Mammary microvascular endothelial cell (primary cell): ENCODE data around the gene DLK2. TPM values are rescaled to one million over a fixed set of nuclear protein-coding genes. Genes with fewer than 3 reads are reported as not detected.

ENCODE experiments used
- total RNA-seq: library from RNA; depleted of rRNA; stranded (reverse); fragments of >200 nt; gene quantifications from 2 replicates; pipeline ENCODE4 v1.2.3, GENCODE V29; 2015

Gene DLK2
- not detected in 2 replicates for total RNA-seq

GRCh38 chr6:43455531-43456428, at the start of gene DLK2:
TSS of gene DLK2 (minus strand) at chr6:43455548. CDS start at chr6:43454825, 723 bp downstream.

GRCh38 chr6:43477235-43478007, 22.1 kb upstream of the DLK2 start, which contains the start of gene TJAP1:
TSS of gene TJAP1 (plus strand) at chr6:43477570. CDS start at chr6:43499002, 21,432 bp downstream.

GRCh38 chr6:43427406-43428111, 27.8 kb downstream of the DLK2 start, which contains the start of gene ABCC10:
TSS of gene ABCC10 (plus strand) at chr6:43427541. CDS start at chr6:43427979, 438 bp downstream.

Other genes with a start within 250 kb of the DLK2 start
- gene DNPH1, start 226.1 kb downstream of the DLK2 start, total RNA-seq, result 96.9 and 164 TPM in 2 replicates
- not detected in 2 replicates for gene TTBK1, start 212.1 kb downstream of the DLK2 start, total RNA-seq
- gene SLC22A7, start 157.3 kb downstream of the DLK2 start, total RNA-seq, result not detected in 2 replicates
- gene CRIP3, start 146.7 kb downstream of the DLK2 start, total RNA-seq, result not detected in 2 replicates
- gene ZNF318, start 85.9 kb downstream of the DLK2 start, total RNA-seq, result 7.0 and 8.2 TPM in 2 replicates
- gene ABCC10, start 28.0 kb downstream of the DLK2 start, total RNA-seq, result 17.1 and 19.1 TPM in 2 replicates
- 17.1 and 23.9 TPM in 2 replicates for gene TJAP1, start 22.0 kb upstream of the DLK2 start, total RNA-seq
- not detected in 2 replicates for gene LRRC73, start 54.8 kb upstream of the DLK2 start, total RNA-seq
- 102 and 134 TPM in 2 replicates for gene YIPF3, start 61.4 kb upstream of the DLK2 start, total RNA-seq
- 31.4 and 41.6 TPM in 2 replicates for gene POLR1C, start 61.5 kb upstream of the DLK2 start, total RNA-seq
- gene XPO5, start 120.5 kb upstream of the DLK2 start, total RNA-seq, result 22.0 and 29.8 TPM in 2 replicates
- 27.8 and 28.3 TPM in 2 replicates for gene POLH, start 120.6 kb upstream of the DLK2 start, total RNA-seq
- 34.8 and 43.2 TPM in 2 replicates for gene GTPBP2, start 173.7 kb upstream of the DLK2 start, total RNA-seq
- gene MAD2L1BP, start 180.3 kb upstream of the DLK2 start, total RNA-seq, result 55.9 and 58.4 TPM in 2 replicates
- gene RSPH9, start 189.5 kb upstream of the DLK2 start, total RNA-seq, result 0.13 TPM in 1 of 2 replicates, not detected in the other
- gene MRPS18A, start 232.2 kb upstream of the DLK2 start, total RNA-seq, result 44.9 and 48.6 TPM in 2 replicates